ENCODE measurements around the gene INSR.
"Not testable (repeated sequence)": the region's sequence is repeated elsewhere in the genome, so short reads cannot be mapped to it uniquely, and the experiment has no call there.

The INSR gene

GRCh38 chr19:7147119-7147675 is 147.0 kb downstream of the INSR start:
- DNase-seq (ENCODE audit: low read depth in 2 of 3, low spot score in 2 of 3) = peak in 1 of 3 experiments; percentile 3

- DNase-seq (ENCODE audit: low read depth in 2 of 3, low spot score in 2 of 3) = not testable (repeated sequence)
These were observed 148.1 kb downstream of the INSR start for GRCh38 chr19:7146086-7146485.

GRCh38 chr19:7145494-7145893 is 148.7 kb downstream of the INSR start:
- no peak for DNase-seq (ENCODE audit: low read depth in 2 of 3, low spot score in 2 of 3)

GRCh38 chr19:7142771-7143170 is 151.4 kb downstream of the INSR start:
- DNase-seq (ENCODE audit: low read depth in 2 of 3, low spot score in 2 of 3) = no peak

GRCh38 chr19:7140137-7140536 is 154.1 kb downstream of the INSR start:
- no peak for DNase-seq (ENCODE audit: low read depth in 2 of 3, low spot score in 2 of 3)

- DNase-seq (ENCODE audit: low read depth in 2 of 3, low spot score in 2 of 3) = no peak
These were observed 155.1 kb downstream of the INSR start for GRCh38 chr19:7139095-7139494.

- DNase-seq (ENCODE audit: low read depth in 2 of 3, low spot score in 2 of 3) = no peak
These were observed 155.8 kb downstream of the INSR start for GRCh38 chr19:7138402-7138801.

GRCh38 chr19:7137120-7137519 is 157.1 kb downstream of the INSR start:
- DNase-seq (ENCODE audit: low read depth in 2 of 3, low spot score in 2 of 3) = no peak

GRCh38 chr19:7132054-7132453 is 162.2 kb downstream of the INSR start:
- DNase-seq (ENCODE audit: low read depth in 2 of 3, low spot score in 2 of 3) = no peak

- DNase-seq (ENCODE audit: low read depth in 2 of 3, low spot score in 2 of 3) = no peak
These were observed 164.2 kb downstream of the INSR start for GRCh38 chr19:7130043-7130442.

GRCh38 chr19:7126132-7126531 is 168.1 kb downstream of the INSR start:
- no peak for DNase-seq (ENCODE audit: low read depth in 2 of 3, low spot score in 2 of 3)

- DNase-seq (ENCODE audit: low read depth in 2 of 3, low spot score in 2 of 3) = no peak
These were observed 169.0 kb downstream of the INSR start for GRCh38 chr19:7125221-7125620.

- DNase-seq (ENCODE audit: low read depth in 2 of 3, low spot score in 2 of 3) = no peak
These were observed 169.4 kb downstream of the INSR start for GRCh38 chr19:7124782-7125181.

GRCh38 chr19:7122701-7123100 is 171.5 kb downstream of the INSR start:
- no peak for DNase-seq (ENCODE audit: low read depth in 2 of 3, low spot score in 2 of 3)

GRCh38 chr19:7120499-7120898 is 173.7 kb downstream of the INSR start:
- no peak for DNase-seq (ENCODE audit: low read depth in 2 of 3, low spot score in 2 of 3)

- no peak for DNase-seq (ENCODE audit: low read depth in 2 of 3, low spot score in 2 of 3)
These were observed 174.6 kb downstream of the INSR start for GRCh38 chr19:7119582-7119981.

GRCh38 chr19:7117248-7117647 is 177.0 kb downstream of the INSR start:
- DNase-seq (ENCODE audit: low read depth in 2 of 3, low spot score in 2 of 3) = no peak

- no peak for DNase-seq (ENCODE audit: low read depth in 2 of 3, low spot score in 2 of 3)
These were observed 178.5 kb downstream of the INSR start for GRCh38 chr19:7115721-7116120.

- DNase-seq (ENCODE audit: low read depth in 2 of 3, low spot score in 2 of 3) = no peak
These were observed 181.0 kb downstream of the INSR start for GRCh38 chr19:7113233-7113632.

- DNase-seq (ENCODE audit: low read depth in 2 of 3, low spot score in 2 of 3) = no peak
These were observed 181.5 kb downstream of the INSR start for GRCh38 chr19:7112675-7113074.

GRCh38 chr19:7109678-7110289 is 184.4 kb downstream of the INSR start:
- no peak for DNase-seq (ENCODE audit: low read depth in 2 of 3, low spot score in 2 of 3)

- DNase-seq (ENCODE audit: low read depth in 2 of 3, low spot score in 2 of 3) = no peak
These were observed 187.2 kb downstream of the INSR start for GRCh38 chr19:7106711-7107657.
